H9 (cell line): Measurements from ENCODE around the gene SLC17A7. TPM values are rescaled to one million over a fixed set of nuclear protein-coding genes. Genes with fewer than 3 reads are reported as not detected.

ENCODE experiments used
- DNase-seq: peaks from one replicate; pipeline ENCODE4 v3.0.0-alpha.2; 2017
- H2AFZ ChIP-seq: one replicate; pipeline ENCODE4 v1.6.1; 2013; ENCODE audit warnings: mild to moderate bottlenecking, low read length, control low read depth, moderate library complexity
- H2AK5ac ChIP-seq: 2 replicates; pipeline ENCODE4 v1.6.1; 2013; ENCODE audit warnings: low read length, control low read depth, mixed read lengths; ENCODE audit not compliant: insufficient read length
- H2BK120ac ChIP-seq: one replicate; pipeline ENCODE4 v1.6.1; 2013; ENCODE audit warnings: low read depth, mild to moderate bottlenecking, low read length, control low read depth, inconsistent platforms; ENCODE audit not compliant: poor library complexity, severe bottlenecking
- H2BK12ac ChIP-seq: 2 replicates; pipeline ENCODE4 v1.6.1; 2013; ENCODE audit warnings: low read length, control low read depth, mixed read lengths, low read depth; ENCODE audit not compliant: insufficient read length
- H2BK15ac ChIP-seq: 2 replicates; pipeline ENCODE4 v1.6.1; 2013; ENCODE audit warnings: low read depth, low read length, control low read depth
- H2BK20ac ChIP-seq: one replicate; pipeline ENCODE4 v1.6.1; 2013; ENCODE audit warnings: low read depth, mild to moderate bottlenecking, low read length, control low read depth, inconsistent platforms; ENCODE audit not compliant: poor library complexity, severe bottlenecking
- H2BK5ac ChIP-seq: 2 replicates; pipeline ENCODE4 v1.6.1; 2013; ENCODE audit warnings: low read length, control low read depth, mixed read lengths; ENCODE audit not compliant: insufficient read length
- H3K14ac ChIP-seq: 2 replicates; pipeline ENCODE4 v1.6.1; 2013; ENCODE audit warnings: low read length, control low read depth; ENCODE audit not compliant: insufficient read depth
- H3K18ac ChIP-seq: 2 replicates; pipeline ENCODE4 v1.6.1; 2013; ENCODE audit warnings: low read depth, mild to moderate bottlenecking, mixed read lengths, low read length, control low read depth; ENCODE audit not compliant: insufficient read length
- H3K23ac ChIP-seq: 2 replicates; pipeline ENCODE4 v1.6.1; 2013; ENCODE audit warnings: low read length, control low read depth, mixed read lengths, low read depth; ENCODE audit not compliant: insufficient read length
- H3K23me2 ChIP-seq: 2 replicates; pipeline ENCODE4 v1.6.1; 2013; ENCODE audit warnings: low read depth, mild to moderate bottlenecking, mixed read lengths, low read length, control low read depth; ENCODE audit not compliant: insufficient read length, poor library complexity, severe bottlenecking
- H3K27ac ChIP-seq: 2 replicates; pipeline ENCODE4 v1.5.1; 2013; ENCODE audit warnings: low read length, control low read depth, mixed read lengths, low read depth; ENCODE audit not compliant: insufficient read length
- H3K27me3 ChIP-seq: 2 replicates; pipeline ENCODE4 v1.6.1; 2013; ENCODE audit warnings: low read length, control low read depth, inconsistent platforms; ENCODE audit not compliant: insufficient read depth
- H3K4ac ChIP-seq: 2 replicates; pipeline ENCODE4 v1.6.1; 2013; ENCODE audit warnings: low read depth, mild to moderate bottlenecking, control low read depth, inconsistent platforms, low read length, moderate library complexity
- H3K4me1 ChIP-seq: 2 replicates; pipeline ENCODE4 v1.6.1; 2013; ENCODE audit warnings: low read length, control low read depth, inconsistent platforms; ENCODE audit not compliant: insufficient read depth
- H3K4me2 ChIP-seq: 2 replicates; pipeline ENCODE4 v1.6.1; 2013; ENCODE audit warnings: low read length, control low read depth, mixed read lengths; ENCODE audit not compliant: insufficient read length, insufficient read depth
- H3K56ac ChIP-seq: 2 replicates; pipeline ENCODE4 v1.6.1; 2013; ENCODE audit warnings: low read depth, mild to moderate bottlenecking, mixed read lengths, low read length, control low read depth; ENCODE audit not compliant: insufficient read length
- H3K79me1 ChIP-seq: 2 replicates; pipeline ENCODE4 v1.6.1; 2013; ENCODE audit warnings: low read depth, mild to moderate bottlenecking, moderate library complexity, low read length, control low read depth, inconsistent platforms; ENCODE audit not compliant: insufficient read depth, poor library complexity, severe bottlenecking
- H3K79me2 ChIP-seq: 2 replicates; pipeline ENCODE4 v1.6.1; 2013; ENCODE audit warnings: low read length, control low read depth, inconsistent platforms; ENCODE audit not compliant: insufficient read depth
- H3K9ac ChIP-seq: 2 replicates; pipeline ENCODE4 v1.6.1; 2013; ENCODE audit warnings: low read length, control low read depth, mixed read lengths; ENCODE audit not compliant: insufficient read length; ENCODE audit errors: extremely low read depth
- H3K9me3 ChIP-seq: one replicate; pipeline ENCODE4 v1.6.1; 2013; ENCODE audit warnings: low read depth, low read length, inconsistent platforms; ENCODE audit not compliant: control insufficient read depth
- H3T11ph ChIP-seq: one replicate; pipeline ENCODE4 v1.6.1; 2013; ENCODE audit warnings: mild to moderate bottlenecking, low read length, control low read depth, inconsistent platforms
- H4K20me1 ChIP-seq: one replicate; pipeline ENCODE4 v1.6.1; 2013; ENCODE audit not compliant: control insufficient read depth, insufficient read length, insufficient read depth
- H4K5ac ChIP-seq: 2 replicates; pipeline ENCODE4 v1.6.1; 2013; ENCODE audit warnings: low read depth, mild to moderate bottlenecking, mixed read lengths, low read length, control low read depth; ENCODE audit not compliant: insufficient read length
- H4K8ac ChIP-seq: replicated peaks from 2 replicates; pipeline ENCODE4 v1.6.1; 2013; ENCODE audit warnings: low read length, control low read depth, mixed read lengths, low read depth; ENCODE audit not compliant: insufficient read length
- H4K91ac ChIP-seq: 2 replicates; pipeline ENCODE4 v1.6.1; 2013; ENCODE audit warnings: low read depth, mild to moderate bottlenecking, moderate library complexity, mixed read lengths, low read length, control low read depth; ENCODE audit not compliant: insufficient read length
- H3K27ac Mint-ChIP-seq, 3 experiments: 2 replicates in 2 of 3; 3 replicates in 1 of 3; pipeline ENCODE4 v1.8.0; 2020 to 2021; ENCODE audit warnings: mixed read lengths in 3 of 3, mild to moderate bottlenecking in 1 of 3, moderate library complexity in 1 of 3
- H3K27me3 Mint-ChIP-seq: 2 replicates; pipeline ENCODE4 v1.8.0; 2021; ENCODE audit warnings: low read depth, mild to moderate bottlenecking, moderate library complexity, mixed read lengths
- H3K36me3 Mint-ChIP-seq, 3 experiments: 2 replicates in 2 of 3; 3 replicates in 1 of 3; pipeline ENCODE4 v1.8.0; 2020 to 2021; ENCODE audit warnings: low read depth in 3 of 3, mixed read lengths in 3 of 3; ENCODE audit not compliant: insufficient read depth in 1 of 3
- H3K4me1 Mint-ChIP-seq, 2 experiments: 2 replicates each; pipeline ENCODE4 v1.8.0; 2020; ENCODE audit warnings: mixed read lengths in 2 of 2
- H3K4me3 Mint-ChIP-seq, 2 experiments: 2 replicates in 1 of 2; 3 replicates in 1 of 2; pipeline ENCODE4 v1.8.0; 2020 to 2021; ENCODE audit warnings: mild to moderate bottlenecking in 2 of 2, mixed read lengths in 2 of 2, moderate library complexity in 1 of 2
- H3K9me3 Mint-ChIP-seq, 2 experiments: 2 replicates in 1 of 2; 3 replicates in 1 of 2; pipeline ENCODE4 v1.8.0; 2020; ENCODE audit warnings: mild to moderate bottlenecking in 2 of 2, mixed read lengths in 2 of 2, moderate library complexity in 1 of 2
- CTCF ChIP-seq: fragments of 200-600 bp; sonication (generic); conservative IDR thresholded peaks from 3 replicates; pipeline ENCODE4 v1.8.0; 2021; ENCODE audit warnings: antibody characterized with exemption, mild to moderate bottlenecking
- WGBS: extraction: QIAGEN DNeasy Blood & Tissue Kit; methylation state at CpG from one replicate; pipeline ENCODE4 v1.1.7; 2013; ENCODE audit warnings: missing lambda C conversion rate, low lambda C conversion rate, mixed read lengths; ENCODE audit not compliant: insufficient read length; ENCODE audit errors: extremely low coverage; 5-methylcytosine and 5-hydroxymethylcytosine counted together
- total RNA-seq: library from RNA; stranded (reverse); gene quantifications from 2 replicates; pipeline ENCODE4 v1.2.1, GENCODE V29; 2021

The SLC17A7 gene
- total RNA-seq, 1 experiment from 2014 or later: 1.3 TPM

GRCh38 chr19:49459388-49459787 lies 18.1 kb upstream of the SLC17A7 start:
- H2BK15ac ChIP-seq: no peak overlapping the region
- WGBS: no CpG with 5 or more reads among the region's 12 CpGs

More at GRCh38 chr19:49459388-49459787, 18.1 kb upstream of the SLC17A7 start:
- Histone ChIP-seq H4K91ac (no peak overlapping the region), H3K9me3 (no peaks in the 10 kb centered on the region), H3K4me2 (no peak overlapping the region), H2AFZ (no peak overlapping the region), H3K27ac (no peak overlapping the region), H2BK20ac (no peak overlapping the region), H3K79me1 (no peaks in the 10 kb centered on the region), H2AK5ac (no peak overlapping the region), H3K27me3 (no peaks in the 10 kb centered on the region), H3K9ac (no peak overlapping the region), H3K4me1 (no peaks in the 10 kb centered on the region), H3K79me2 (no peaks in the 10 kb centered on the region), H3K4ac (no peak overlapping the region), H2BK5ac (no peak overlapping the region), H2BK12ac (no peak overlapping the region), H3K18ac (no peak overlapping the region), H3K23me2 (no peaks in the 10 kb centered on the region), H4K20me1 (no peaks in the 10 kb centered on the region), H2BK120ac (no peak overlapping the region), H3K56ac (no peak overlapping the region), H3K14ac (no peak overlapping the region), H4K8ac (no peak overlapping the region), H4K5ac (no peak overlapping the region), H3T11ph (no peak overlapping the region), H3K23ac (no peak overlapping the region)
- Mint-ChIP-seq H3K36me3 (peaks cover 17 to 39% (median 39%) of the 10 kb centered on the region in 3 experiments; a peak in 6 of 7 replicates), H3K27me3 (no peaks in the 10 kb centered on the region), H3K27ac (no peak overlapping the region; a peak in 1 of 7 replicates), H3K4me1 (peaks cover 0 to under 1% of the 10 kb centered on the region in 2 experiments; a peak in 2 of 4 replicates), H3K9me3 (no peaks in the 10 kb centered on the region), H3K4me3 (no peak overlapping the region)
- no peak for TF ChIP-seq CTCF
- no peak for DNase-seq
